GM21619 (cell line): ENCODE measurements around the gene DUSP5.
"Not testable (repeated sequence)": the region's sequence is repeated elsewhere in the genome, so short reads cannot be mapped to it uniquely, and the experiment has no call there.

Experiments
- ATAC-seq: cut with Tn5 transposase; IDR thresholded peaks from one replicate; pipeline ENCODE4 v1.9.1; 2021; ENCODE audit not compliant: unreplicated experiment

The DUSP5 gene

DNA sequence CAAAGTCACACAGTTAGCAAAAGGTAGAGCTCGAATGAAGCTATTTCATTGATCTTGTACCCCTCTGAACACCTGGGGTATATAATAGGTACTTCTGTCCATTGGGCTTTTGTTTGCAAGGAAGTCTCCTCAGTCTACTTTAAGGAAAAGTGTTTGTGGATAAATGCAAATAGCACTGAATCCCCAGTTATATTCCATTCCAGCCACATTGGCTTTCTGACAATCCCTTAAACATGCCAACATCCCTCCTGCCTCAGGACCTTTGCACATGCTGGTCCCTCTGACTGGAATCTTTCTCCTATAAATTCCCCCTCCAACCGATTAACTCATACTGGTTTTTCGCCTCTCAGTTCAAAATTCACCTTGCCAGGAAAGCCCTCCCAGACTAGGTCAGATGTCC, 17.1 kb downstream of the DUSP5 start:
- ATAC-seq, result no peak

DNA sequence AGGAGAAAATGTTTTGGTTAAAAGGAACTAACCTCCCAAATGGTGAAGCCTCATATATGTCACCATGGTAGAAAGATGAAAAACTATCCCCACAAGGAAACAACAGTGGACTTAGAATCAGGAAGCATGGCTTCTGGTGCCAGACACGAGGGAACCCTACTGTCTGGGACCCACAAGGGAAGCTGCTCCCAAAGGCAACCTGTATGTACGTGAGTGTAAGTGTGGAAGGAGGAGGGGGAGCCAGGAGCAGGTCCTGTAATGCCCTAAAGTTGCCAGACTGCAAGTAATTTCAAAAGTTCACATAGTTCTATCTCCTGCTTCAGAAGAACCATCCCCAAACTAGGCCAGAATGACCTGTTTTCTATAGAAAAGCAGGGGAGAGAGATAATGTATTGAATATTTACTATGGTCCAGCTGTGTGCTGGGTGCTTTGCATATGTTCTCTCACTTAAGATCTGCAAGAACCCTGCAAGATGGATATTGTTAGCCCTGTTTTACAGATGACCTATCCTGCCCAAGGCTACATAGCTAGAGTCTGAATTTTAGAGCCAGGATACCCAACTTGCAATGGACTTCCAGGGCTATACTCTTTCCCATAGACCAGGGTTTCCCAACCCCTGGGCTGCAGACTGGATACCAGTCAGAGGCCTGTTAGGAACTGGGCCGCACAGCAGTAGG, 19.2 kb downstream of the DUSP5 start:
- ATAC-seq, result no peak

DNA sequence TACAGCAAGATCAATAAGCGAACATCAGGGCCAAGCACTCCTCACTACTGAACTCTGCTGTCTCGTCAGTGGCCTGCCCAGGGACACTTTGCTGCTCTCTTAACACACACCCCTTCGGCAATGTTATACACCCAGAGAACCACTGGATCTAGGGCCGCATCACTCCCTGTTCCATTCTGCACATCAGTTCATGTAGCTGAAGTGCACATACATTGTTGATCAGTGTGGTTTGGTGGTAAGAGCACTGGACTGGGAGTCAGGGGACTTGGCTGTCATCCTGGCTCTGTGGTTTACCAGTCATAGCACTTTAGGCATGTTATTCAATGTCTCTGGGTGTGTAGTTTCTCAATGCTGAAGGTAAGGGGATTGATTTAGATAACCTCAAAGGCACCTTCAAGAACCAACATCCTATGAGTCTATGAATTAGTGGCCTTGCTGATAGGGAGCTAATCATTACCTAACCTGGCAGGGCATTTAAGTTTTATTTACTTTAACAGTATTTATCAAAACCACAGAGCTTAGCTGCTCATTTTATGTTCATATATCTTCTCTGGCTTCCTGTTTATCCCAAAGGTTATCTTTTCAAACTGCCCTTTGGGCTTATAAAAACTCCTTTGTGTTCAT, 24.8 kb downstream of the DUSP5 start:
- no peak for ATAC-seq

DNA sequence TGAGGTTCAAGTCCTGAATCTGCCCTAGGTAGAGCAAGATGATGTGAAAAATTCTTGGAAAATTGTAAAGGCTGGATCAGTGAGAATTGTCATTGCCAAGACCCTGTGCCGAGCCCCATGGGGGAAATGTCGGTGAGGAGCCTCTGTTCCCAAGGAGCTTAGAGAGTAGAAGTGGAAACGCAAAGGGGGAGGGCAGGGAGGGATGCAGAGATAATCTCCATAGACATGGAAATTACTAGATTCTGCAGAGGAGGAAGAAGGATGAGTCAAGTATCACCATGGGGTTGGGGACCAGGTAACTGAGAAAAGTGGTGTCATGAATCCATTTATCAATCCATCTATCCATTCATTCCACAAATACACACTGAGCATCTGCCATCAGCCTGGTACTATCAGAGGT, 26.0 kb downstream of the DUSP5 start:
- no peak for ATAC-seq

DNA sequence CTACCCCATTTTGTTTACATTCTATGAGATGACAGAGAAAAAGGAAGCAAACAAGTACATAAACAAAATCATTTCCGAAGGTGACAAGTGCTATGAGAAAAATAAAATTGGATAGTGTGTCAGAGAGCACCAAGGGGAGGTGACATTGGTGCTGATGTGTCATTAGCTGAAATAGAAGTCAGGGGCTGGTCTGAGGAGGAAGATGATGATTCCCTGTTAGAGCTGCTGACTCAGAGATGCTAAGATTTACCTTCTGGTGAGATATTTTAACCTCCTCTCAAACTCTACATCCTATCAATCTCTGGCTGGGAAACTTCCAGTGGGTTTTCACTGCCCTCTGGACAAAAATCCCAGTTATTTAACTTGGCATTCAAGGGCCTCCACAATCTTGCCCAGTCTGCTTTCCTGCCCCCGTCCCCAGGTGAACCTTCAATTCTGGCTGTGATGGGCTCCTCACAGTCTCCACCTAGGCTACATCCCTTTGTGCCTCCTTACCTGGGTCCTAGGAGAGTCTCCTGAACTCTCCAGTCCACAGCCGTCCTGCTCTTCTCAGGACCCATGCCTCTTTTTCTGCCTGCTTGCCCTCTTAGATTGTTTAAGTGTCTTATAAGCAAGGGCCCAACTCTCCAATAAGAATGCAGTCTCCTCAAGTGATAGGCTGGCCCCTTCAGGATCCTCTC, 26.6 kb downstream of the DUSP5 start:
- no peak for ATAC-seq

DNA sequence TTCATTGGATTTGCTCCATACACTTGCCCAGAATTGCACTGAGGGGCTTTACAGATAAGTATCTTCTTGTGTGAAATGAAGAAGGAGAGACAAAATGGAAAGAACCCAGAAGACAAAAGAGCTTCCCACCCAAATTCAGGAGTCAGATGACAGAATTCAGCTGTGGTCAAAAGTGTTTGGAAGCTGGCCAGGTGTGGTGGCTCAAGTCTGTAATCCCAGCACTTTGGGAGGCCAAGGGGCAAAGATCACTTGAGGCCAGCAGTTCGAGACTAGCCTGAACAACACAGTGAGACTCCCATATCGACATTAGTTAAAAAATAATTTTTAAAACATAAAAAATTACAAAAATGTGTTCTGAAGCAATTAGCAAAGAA, 27.1 kb downstream of the DUSP5 start:
- no peak for ATAC-seq

DNA sequence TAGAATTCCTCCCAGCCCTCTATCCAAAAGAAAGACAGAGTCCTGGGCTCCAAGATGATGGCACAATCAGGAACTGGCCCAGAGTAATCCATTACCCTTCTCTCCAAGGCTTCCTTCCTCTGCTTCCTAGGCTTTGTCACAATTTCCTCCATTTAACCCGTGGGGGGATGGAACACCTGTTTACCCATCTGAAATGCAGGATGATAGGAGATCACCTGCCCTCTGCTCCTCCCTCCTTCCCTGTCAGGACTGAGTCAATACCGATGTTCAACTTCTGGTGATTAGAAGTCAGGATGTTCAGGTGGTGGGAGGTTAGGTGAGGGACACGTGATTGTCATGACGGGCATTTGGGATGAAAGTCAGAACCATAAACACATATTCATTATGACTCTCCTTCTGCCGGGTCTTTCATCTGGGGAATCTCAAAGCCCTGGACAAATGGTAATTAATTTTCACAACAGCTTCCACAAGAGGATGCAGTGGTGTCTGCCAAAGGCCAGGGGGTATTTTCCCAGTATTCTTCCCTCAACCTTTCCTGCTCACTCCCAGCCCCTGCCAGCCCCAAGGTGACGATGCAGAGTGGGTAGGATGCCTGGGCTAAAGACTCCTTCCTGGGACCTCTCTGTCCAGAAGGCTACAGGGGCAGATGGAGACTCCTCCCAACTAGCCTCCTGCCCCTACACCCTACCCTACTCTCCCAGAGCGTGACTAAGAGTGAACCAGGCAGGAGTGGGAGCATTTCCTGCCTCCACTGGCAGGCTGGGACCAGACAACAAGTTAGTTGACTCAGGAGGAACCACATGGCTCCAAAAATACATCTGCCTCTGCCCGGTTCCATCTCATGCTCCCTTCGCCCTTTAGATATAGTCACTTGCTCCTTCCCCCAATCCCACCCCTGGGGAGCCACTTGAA, 27.9 kb downstream of the DUSP5 start:
- ATAC-seq, result no peak

DNA sequence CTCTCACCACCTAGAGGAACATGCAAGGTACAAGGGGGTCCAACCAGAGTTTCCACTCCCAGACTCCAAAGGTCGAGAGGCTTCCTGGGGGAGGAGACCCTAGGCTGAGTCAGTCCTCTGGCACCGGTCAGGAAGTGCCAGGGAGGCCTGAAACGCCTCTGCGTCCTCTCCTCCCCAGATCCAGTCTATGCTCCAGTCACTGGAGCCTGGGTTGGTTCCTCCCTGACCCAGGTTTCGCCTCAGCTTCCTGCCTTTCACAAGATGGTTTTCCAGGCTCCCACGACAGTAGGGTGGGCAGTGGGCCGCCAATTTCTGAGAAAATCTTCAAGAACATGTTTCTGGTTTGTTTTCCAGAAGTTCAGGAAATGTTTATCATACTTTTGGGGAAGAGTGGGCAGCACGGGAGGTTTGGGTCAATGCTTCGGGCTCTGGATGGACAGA, 30.0 kb downstream of the DUSP5 start:
- no peak for ATAC-seq

DNA sequence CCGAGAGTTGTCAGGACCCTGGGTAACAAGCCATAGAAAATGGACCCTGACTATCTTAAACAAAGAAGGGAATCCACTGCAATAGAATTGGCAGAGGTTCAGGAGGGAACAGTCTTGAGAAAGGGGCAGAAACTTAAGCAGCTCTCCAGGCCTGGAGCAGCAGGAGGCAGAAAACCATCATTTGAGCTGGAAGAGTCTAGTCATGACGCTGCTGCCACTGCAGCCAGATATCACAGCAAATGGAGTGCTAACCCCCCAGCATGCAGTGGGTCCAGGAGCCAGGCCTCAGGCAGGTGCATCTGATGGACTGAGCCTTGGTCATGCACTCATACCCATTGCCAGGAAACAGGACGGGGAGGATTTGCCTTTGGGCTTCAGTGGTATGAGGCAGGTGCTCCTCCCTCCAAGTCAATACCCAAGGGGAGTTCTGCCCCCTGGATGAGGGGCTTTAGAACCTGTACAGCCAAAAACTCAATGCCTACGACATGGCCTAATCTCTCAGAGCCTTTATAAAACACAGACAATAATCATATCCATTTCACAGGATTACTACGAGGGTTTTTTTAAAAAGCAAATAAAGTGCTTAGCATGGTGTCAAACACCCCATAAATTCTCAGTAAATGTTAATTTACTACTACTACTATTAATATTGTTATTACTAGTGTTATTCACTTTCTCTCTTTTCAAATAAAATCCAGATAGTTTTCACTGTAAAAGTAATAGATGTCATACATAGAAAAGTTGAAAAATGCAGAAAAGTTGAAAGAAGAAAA, 30.7 kb downstream of the DUSP5 start:
- ATAC-seq, result peak; percentile 4

DNA sequence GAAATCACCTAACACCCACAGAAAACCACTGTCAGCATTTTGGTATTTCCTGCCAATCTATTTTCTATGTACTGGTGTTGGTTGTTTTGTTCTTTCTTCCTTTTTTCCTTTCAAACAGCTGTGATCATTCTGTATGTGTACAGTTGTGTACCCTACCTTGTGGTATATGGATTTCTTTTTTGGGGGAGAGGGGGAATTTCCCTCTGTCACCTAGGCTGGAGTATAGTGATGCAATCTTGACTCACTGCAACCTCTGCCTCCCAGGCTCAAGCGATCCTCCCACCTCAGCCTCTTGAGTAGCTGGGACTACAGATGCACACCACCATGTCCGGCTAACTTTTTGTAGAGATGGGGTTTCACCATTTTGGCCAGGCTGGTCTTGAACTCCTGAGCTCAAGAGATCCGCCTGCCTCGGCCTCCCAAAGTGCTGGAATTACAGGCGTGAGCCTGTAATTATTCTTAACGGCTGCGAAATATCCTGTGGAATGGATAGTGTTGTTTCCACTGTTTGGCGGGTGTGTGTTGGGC, 31.4 kb downstream of the DUSP5 start:
- ATAC-seq, result peak; percentile 73

DNA sequence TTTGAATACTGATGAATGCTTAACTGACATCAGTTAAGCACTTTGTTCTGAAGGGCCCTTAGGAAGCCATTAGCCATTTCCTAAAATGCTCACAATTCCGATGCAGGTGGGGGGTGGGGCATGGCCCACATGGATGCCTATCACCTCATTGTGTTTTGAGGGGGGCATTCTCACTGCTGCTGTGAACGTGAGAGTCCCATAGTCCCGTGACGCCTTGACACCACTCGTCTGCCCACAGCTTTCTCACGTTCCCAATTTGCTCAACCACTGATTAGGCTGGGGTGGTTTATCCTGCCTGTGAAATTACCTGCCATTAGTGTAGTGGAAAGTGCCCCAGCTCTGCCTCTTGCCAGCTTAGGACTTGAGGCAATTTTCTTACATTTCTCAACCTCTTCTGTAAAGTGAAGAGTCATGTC, 31.9 kb downstream of the DUSP5 start:
- no peak for ATAC-seq

DNA sequence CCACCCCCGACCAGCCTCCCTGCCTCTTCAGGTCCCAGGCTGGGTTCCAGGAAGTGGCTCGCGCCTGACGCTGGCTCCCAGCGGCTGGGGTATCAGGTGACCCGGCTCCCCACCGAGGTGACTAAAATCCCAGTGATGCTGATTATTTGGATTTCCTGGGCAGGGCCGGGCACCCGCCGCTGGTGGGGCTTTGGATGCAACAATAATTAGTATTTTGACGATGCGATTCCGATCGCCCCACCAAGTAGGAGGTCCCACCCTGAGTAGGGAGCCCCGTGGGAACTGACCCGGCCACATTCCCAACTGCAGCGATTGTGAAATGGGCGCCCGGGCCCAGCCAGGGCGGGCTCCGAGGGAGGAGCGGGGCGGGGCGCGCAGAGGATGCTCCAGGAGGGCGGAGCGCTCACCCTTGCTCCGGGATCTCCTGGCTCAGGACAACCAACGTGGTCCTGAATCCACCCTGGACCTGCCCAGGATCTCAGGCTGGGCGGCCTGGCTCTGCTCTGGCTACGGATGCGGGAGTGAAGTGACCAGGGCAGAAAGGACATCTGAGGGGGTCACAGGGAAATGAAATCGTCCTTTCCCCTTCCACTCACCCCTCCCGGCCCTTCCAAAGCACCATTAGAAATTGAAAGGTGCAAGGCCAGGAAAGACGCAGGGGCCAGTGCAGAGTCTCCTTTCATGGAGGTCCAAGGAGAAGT, 32.6 kb downstream of the DUSP5 start:
- ATAC-seq, result no peak

DNA sequence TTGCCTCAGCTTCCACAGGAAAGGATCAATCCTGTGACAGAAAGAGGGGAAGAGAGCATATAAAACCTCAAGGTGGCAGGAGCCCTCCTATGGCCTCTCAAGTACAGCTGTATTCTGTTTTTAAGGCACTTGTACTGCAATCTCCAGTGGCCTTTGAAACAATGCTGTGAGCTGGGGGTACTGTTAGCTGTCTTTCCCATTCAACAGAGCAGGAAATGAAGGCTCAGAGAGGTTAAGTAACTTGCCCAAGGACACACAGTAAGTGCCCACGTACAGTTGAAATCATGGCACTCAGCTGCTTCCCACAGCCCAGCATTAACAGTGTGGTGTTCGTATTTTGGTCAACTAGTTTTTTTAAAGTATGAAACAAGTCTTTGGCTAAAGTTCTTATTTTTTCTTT, 34.0 kb downstream of the DUSP5 start:
- no peak for ATAC-seq

DNA sequence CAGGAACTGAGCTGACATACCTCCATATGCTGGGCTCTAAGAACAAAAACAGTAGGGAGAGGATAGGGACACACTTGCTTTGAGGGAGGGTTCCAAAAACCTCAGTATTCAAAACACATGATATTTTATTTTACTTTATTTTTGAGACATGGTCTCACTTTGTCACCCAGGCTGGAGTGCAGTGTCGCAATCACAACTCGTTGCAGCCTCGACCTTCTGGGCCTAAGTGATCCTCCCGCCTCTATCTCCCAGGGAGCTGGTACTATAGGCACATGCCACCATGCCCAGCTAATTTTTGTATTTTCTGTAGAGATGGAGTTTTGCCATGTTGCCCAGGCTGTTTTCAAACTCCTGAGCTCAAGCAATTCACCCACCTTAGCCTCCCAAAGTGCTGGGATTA, 34.9 kb downstream of the DUSP5 start:
- ATAC-seq, result not testable (repeated sequence)

DNA sequence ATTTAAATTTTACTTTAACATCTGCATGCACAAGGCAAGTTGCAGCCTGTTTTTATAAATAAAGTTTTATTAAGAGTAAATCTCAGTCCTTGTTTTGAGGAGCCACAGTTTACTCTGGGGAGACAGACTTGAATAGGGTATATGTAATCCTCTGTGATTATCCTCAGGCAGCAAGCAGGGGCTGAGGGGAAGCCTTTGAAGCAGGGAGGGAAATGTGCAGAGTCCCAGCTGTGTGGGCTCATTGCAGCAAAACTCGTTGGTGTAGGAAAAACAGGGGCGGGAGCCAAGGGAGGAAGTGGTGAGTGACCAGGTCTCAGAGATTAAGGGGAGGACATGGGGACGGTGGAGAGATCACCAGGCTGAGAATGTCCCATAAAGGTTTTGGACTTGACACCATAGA, 35.4 kb downstream of the DUSP5 start:
- no peak for ATAC-seq

DNA sequence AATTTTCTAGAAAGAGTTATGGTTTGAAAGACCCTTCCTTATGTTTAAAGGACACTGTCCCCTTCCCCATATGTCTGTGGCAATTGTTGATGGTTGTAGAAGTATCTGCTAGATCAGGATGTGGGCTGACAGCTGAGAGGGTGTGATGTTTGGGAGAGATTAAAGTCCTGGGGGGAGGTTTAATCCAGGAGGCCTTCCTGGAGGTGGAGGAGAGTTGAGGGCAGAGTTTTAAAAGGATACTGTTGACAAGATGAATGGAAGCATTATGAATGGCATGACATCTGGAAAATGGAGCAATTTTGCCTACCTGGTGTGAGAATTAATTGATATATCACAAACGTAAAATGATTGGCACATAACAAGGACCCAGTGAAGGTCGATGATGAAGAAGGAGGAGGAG, 36.9 kb downstream of the DUSP5 start:
- ATAC-seq, result no peak

DNA sequence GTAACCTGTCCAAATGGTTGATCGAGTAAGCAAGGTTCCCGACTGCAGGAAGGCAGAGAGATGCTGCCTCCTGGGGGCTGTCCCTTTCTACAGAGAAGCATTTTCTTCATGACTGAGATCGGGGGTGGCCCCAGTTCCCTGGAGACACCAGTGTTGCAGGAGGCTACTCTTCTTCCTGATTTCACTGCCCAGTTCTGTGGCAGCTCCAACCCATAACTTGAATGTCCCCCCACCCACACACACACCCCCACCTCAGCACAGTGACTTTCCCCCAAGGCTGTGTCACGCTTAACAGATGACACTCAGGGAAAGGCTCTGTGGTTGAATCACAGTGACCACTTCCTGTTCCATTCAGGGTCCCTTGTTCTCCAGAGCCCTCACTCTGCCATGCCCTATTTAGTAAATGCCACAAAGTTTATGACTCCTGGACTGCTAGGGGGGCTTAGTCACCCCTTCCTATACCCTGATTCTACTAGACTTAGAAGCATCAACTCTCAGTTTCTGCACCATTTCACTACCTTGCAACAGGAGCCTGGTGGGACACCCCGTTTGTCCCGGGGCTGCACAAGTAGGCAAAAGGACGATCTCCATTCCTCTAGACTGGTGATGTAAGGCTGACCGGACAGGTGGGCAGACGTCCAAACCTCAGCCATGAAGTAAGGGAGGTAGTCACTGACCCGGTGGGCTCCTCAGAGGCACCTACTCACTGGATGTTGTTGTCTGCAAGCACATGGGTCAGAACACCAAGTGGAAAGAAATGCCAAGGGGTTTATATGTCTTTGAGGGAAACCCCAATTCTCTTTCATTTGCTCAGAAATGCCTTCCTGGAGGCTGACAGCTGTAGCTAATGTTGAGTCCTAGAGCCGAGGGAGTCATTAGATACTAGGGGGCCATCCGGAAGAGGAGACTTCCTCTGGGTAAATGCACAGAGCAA, 38.5 kb downstream of the DUSP5 start:
- ATAC-seq, result peak; percentile 82

DNA sequence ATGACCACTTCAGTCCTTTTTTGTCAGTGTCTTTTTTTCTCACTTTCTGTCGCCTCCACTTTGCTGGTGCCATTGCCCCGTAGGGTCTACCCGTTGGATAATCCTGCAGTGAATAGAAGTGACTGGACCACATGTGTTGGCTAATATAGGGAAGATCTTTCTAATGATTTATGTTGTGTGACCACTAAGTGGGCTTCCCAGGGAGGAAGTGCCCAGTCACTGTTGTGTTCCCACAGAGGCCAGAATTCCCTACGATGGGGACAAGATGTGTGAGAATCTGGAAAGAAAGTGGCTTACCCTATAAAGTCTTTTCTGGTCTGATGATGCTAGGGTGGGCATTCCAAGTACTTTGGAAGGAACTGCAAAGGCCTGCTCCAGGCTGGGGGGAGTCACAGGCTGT, 41.4 kb downstream of the DUSP5 start:
- ATAC-seq, result no peak

DNA sequence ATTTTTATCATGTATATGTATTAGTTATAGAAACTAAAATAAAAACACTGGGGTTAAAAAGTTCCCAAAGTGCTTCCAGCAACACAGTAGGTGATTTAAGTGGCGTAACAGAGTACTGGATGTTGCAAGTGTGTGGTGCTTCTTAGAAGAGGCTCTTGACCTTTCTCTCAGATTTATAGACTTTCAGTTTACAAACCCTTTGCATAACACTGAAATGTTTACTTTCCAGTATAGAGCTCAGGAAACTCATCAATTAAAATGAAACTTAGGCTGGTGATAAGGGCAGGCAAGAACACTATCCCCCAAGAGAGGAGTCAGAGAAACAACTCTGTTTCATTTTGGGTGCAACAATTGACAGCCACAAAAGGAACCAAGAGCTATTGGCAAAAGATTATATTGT, 42.3 kb downstream of the DUSP5 start:
- no peak for ATAC-seq
